Astrocyte of the spinal cord (primary cell): ENCODE results near the gene CTSW.

Experiments used
- DNase-seq: peaks from one replicate; pipeline ENCODE4 v3.0.0; 2011; ENCODE audit warnings: low read depth, low spot score
- H3K4me3 ChIP-seq: 2 replicates; pipeline ENCODE4 v1.5.1; 2011; ENCODE audit warnings: low read depth, mild to moderate bottlenecking, low read length, moderate library complexity
- in situ Hi-C: cut with HindIII; loops from 2 replicates; pipeline ENCODE4 v1.10.0; 2017; ENCODE audit warnings: low sequenced_read_pairs
- TF ChIP-seq, protein P1 (sequence below): IDR thresholded peaks from 2 replicates; pipeline ENCODE4 v1.5.1; 2012; ENCODE audit warnings: low read depth, mild to moderate bottlenecking, low read length, inconsistent platforms

Gene CTSW

DNA sequence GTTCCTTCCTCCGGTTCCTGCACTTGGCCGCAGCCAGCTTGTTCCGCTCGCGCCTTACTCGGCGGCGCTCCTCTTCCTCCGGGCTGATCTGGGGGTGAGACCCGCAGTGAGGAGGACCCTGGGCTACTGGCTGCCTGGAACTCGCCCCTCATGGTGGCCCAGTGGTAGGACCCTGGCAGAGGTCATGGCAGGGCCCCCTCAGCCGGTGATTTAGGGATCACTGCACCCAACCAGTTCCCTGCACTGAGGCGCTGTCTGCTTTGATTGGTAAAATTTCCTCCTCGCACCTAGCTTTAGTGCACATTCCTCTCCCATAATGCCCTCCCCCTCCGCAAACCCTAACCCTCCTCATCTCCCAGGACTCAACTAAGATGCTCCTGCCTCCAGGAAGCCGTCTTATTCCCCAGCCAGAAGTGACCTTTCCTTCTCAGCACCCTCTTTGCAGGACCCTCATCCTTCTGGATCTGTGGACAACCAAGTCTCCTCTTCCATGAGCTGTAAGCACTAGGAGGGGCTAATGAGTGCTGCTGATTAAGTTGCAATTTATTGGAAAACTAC, 14.5 kb downstream of the CTSW start:
- TF ChIP-seq, protein P1, sequence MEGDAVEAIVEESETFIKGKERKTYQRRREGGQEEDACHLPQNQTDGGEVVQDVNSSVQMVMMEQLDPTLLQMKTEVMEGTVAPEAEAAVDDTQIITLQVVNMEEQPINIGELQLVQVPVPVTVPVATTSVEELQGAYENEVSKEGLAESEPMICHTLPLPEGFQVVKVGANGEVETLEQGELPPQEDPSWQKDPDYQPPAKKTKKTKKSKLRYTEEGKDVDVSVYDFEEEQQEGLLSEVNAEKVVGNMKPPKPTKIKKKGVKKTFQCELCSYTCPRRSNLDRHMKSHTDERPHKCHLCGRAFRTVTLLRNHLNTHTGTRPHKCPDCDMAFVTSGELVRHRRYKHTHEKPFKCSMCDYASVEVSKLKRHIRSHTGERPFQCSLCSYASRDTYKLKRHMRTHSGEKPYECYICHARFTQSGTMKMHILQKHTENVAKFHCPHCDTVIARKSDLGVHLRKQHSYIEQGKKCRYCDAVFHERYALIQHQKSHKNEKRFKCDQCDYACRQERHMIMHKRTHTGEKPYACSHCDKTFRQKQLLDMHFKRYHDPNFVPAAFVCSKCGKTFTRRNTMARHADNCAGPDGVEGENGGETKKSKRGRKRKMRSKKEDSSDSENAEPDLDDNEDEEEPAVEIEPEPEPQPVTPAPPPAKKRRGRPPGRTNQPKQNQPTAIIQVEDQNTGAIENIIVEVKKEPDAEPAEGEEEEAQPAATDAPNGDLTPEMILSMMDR: no peak
- in situ Hi-C loops: no loop called here
- no peak for DNase-seq
- no peak overlapping the region for H3K4me3 ChIP-seq

DNA sequence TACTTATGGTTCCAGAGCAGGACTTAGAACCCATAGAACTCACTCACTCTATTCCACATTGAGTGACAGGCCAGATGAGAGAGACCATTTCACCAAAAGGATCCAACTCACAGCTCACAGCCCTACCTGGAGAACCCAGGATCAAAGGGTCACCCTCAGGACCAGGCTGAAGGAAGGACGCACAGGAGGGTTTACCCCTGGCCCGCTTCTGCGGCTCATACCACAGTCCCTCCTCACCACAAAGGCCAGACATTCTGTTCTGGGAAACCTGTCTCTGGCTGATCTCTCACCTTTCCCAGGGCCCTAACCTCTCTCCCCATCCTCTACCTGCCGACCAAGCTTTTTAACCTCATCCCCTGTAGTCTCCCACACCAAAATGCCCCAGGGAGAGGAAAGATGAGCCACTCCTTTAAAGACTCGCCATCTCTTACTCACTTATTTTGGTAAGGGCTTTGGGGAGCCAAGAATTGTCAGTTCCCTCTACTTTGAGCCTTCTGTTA, 15.9 kb downstream of the CTSW start:
- no peak for DNase-seq
- TF ChIP-seq, protein P1: no peak
- H3K4me3 ChIP-seq: no peak overlapping the region
- in situ Hi-C loops: no loop called here

- TF ChIP-seq, protein P1: no peak
- in situ Hi-C loops: no loop called here
- DNase-seq: no peak
- H3K4me3 ChIP-seq: no peak overlapping the region
Measured at GRCh38 chr11:65896034-65896999, 16.7 kb downstream of the CTSW start.

GRCh38 chr11:65897020-65897471, 17.4 kb downstream of the CTSW start:
- in situ Hi-C loops: no loop called here
- no peak overlapping the region for H3K4me3 ChIP-seq
- peak; percentile 43 for DNase-seq
- TF ChIP-seq, protein P1: no peak

GRCh38 chr11:65898656-65899355, 19.2 kb downstream of the CTSW start:
- DNase-seq: no peak
- TF ChIP-seq, protein P1: no peak
- peak overlapping the region; percentile 96 for H3K4me3 ChIP-seq
- in situ Hi-C loops: no loop called here
